ENCODE results near the gene PFKP.
A peak's percentile ranks its signal among the peaks of the same experiment; 100 is the strongest.
"Not testable (repeated sequence)": the region's sequence is repeated elsewhere in the genome, so short reads cannot be mapped to it uniquely, and the experiment has no call there.

PFKP gene

DNA sequence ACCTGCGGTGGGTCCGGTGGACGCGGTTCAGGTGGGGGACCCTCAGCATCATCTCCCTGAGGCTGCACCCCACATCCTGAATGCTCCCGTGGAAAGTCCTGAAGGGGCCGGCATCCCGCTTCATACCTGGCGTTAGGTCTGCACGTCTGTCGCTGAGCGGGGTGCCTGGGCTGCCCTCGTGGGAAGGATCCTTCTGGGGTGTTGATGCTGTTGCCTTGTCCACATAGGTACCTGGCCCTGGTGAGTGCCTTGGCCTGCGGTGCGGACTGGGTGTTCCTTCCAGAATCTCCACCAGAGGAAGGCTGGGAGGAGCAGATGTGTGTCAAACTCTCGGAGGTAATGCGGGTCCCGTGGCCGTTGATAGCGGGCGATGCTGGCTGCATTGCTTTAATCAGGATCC is 37.8 kb downstream of the PFKP start:
- no peaks in the 10 kb centered on the region for H3K27me3 ChIP-seq (ENCODE audit: control insufficient read depth in 1 of 2, insufficient read depth in 2 of 2, low read length in 2 of 2)
- no peak overlapping the region for H3K27ac ChIP-seq (ENCODE audit: low read depth, low read length)
- peaks cover 10 to 74% of the 10 kb centered on the region in 2 donors for H3K36me3 ChIP-seq (ENCODE audit: control insufficient read depth in 1 of 2, insufficient read depth in 2 of 2, low read length in 2 of 2)
- H3K9ac ChIP-seq (ENCODE audit: low read depth in 1 of 2, low read length in 2 of 2), result no peak overlapping the region
- H3K4me3 ChIP-seq (ENCODE audit: low read depth in 1 of 2, low read length in 2 of 2), result no peak overlapping the region
- no peaks in the 10 kb centered on the region for H3K9me3 ChIP-seq (ENCODE audit: control insufficient read depth in 1 of 2, low read length in 2 of 2)
- H3K4me1 ChIP-seq (ENCODE audit: control insufficient read depth in 1 of 2, insufficient read depth in 2 of 2, low read length in 2 of 2), result peaks cover 4 to 9% of the 10 kb centered on the region in 2 donors

DNA sequence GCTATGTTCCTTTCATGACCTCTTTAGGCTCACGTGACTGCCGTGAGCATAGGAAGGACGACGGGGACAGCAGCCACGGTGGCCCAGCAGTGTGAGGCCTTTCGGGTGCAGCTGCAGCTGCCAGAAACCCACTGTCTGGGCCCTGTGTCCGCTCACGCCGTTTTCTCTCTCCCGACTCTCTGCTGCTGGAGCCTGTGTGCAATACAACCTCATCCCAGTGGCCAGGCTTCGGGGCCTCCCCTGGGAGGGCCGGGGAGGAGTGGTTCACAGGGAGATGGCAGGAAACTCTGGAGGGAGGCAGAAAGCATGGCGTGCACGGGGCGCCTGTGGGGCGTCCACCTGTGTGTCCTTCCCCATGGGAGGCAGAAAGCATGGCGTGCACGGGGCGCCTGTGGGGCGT is 38.6 kb downstream of the PFKP start:
- no peak overlapping the region for H3K9ac ChIP-seq (ENCODE audit: low read depth in 1 of 2, low read length in 2 of 2)
- no peak overlapping the region for H3K27ac ChIP-seq (ENCODE audit: low read depth, low read length)

DNA sequence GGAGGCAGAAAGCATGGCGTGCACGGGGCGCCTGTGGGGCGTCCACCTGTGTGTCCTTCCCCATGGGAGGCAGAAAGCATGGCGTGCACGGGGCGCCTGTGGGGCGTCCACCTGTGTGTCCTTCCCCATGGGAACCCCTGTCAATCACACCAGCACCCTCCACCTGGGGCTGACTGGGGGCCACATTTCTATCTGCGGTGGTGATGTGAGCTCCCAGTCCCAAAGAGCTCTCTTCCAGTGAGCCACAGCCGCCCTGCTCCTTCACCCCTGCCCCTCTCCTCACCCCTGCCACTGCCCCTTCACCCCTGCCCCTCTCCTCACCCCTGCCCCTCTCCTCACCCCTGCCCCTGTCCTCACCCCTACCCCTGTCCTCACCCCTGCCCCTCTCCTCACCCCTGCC is 39.0 kb downstream of the PFKP start:
- H3K9ac ChIP-seq (ENCODE audit: low read depth in 1 of 2, low read length in 2 of 2); H3K9me3 ChIP-seq (ENCODE audit: control insufficient read depth in 1 of 2, low read length in 2 of 2); H3K4me3 ChIP-seq (ENCODE audit: low read depth in 1 of 2, low read length in 2 of 2); H3K27me3 ChIP-seq (ENCODE audit: control insufficient read depth in 1 of 2, insufficient read depth in 2 of 2, low read length in 2 of 2); H3K4me1 ChIP-seq (ENCODE audit: control insufficient read depth in 1 of 2, insufficient read depth in 2 of 2, low read length in 2 of 2): not testable (repeated sequence)
- H3K36me3 ChIP-seq (ENCODE audit: control insufficient read depth in 1 of 2, insufficient read depth in 2 of 2, low read length in 2 of 2), result peaks cover 19 to 73% of the 10 kb centered on the region in 2 donors
- peak overlapping the region; percentile 17 for H3K27ac ChIP-seq (ENCODE audit: low read depth, low read length)

More for the DNA sequence above, 38.6 kb downstream of the PFKP start:
- no peak overlapping the region for H3K4me3 ChIP-seq (ENCODE audit: low read depth in 1 of 2, low read length in 2 of 2)
- H3K4me1 ChIP-seq (ENCODE audit: control insufficient read depth in 1 of 2, insufficient read depth in 2 of 2, low read length in 2 of 2), result peaks cover 4 to 9% of the 10 kb centered on the region in 2 donors
- H3K9me3 ChIP-seq (ENCODE audit: control insufficient read depth in 1 of 2, low read length in 2 of 2), result no peaks in the 10 kb centered on the region
- H3K27me3 ChIP-seq (ENCODE audit: control insufficient read depth in 1 of 2, insufficient read depth in 2 of 2, low read length in 2 of 2), result no peaks in the 10 kb centered on the region
- peaks cover 14 to 73% of the 10 kb centered on the region in 2 donors for H3K36me3 ChIP-seq (ENCODE audit: control insufficient read depth in 1 of 2, insufficient read depth in 2 of 2, low read length in 2 of 2)

DNA sequence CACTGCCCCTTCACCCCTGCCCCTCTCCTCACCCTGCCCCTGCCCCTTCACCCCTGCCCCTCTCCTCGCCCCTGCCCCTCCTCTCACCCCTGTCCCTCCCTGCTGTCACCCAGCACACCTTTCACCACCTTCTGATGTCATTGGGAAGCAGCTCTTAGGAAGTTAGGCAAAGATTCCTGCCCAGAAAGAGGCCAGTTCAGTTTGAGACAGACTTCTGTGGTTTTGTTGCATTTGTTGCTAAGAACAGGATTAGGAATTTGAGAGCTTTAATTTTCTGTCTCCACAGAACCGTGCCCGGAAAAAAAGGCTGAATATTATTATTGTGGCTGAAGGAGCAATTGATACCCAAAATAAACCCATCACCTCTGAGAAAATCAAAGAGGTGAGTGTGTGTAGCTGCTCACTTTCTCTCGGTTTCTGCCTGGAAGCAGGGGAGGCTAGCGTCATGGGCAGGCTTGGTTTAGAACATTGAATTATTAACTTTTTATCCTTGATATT is 39.6 kb downstream of the PFKP start:
- Histone ChIP-seq H3K4me3 (ENCODE audit: low read depth in 1 of 2, low read length in 2 of 2) (no peak overlapping the region), H3K27ac (ENCODE audit: low read depth, low read length) (peak overlapping the region; percentile 47), H3K9me3 (ENCODE audit: control insufficient read depth in 1 of 2, low read length in 2 of 2) (no peaks in the 10 kb centered on the region), H3K36me3 (ENCODE audit: control insufficient read depth in 1 of 2, insufficient read depth in 2 of 2, low read length in 2 of 2) (peaks cover 23 to 72% of the 10 kb centered on the region in 2 donors), H3K27me3 (ENCODE audit: control insufficient read depth in 1 of 2, insufficient read depth in 2 of 2, low read length in 2 of 2) (no peaks in the 10 kb centered on the region), H3K9ac (ENCODE audit: low read depth in 1 of 2, low read length in 2 of 2) (no peak overlapping the region), H3K4me1 (ENCODE audit: control insufficient read depth in 1 of 2, insufficient read depth in 2 of 2, low read length in 2 of 2) (peaks cover 4 to 9% of the 10 kb centered on the region in 2 donors)

DNA sequence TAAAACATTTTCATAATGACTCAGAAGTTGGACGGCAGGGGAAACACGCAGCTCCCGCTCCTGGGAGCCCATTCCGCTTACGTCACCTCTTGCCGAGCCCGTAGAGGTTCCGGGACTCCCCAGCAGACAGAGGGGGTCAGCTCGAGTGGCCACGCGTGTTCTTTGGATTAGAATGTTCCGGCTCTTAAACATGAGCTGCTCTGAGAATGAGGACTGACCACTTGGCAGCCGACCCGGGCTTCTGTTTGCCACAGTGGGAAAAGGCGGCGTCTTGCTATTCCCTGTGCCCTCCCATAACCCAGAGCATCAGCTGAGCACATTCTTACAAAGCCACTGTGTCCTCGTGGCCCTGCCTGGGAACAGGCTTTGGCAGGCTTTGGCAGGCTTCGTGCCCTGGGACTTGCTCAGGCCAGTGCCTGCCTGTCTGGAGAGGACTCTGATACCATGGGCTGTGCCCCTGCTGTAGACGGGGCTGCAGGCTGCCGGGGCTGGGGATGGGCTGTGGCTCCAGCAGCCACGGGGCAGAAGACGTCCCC is 40.1 kb downstream of the PFKP start:
- Histone ChIP-seq H3K27ac (ENCODE audit: low read depth, low read length) (peak overlapping the region; percentile 47), H3K27me3 (ENCODE audit: control insufficient read depth in 1 of 2, insufficient read depth in 2 of 2, low read length in 2 of 2) (no peaks in the 10 kb centered on the region), H3K36me3 (ENCODE audit: control insufficient read depth in 1 of 2, insufficient read depth in 2 of 2, low read length in 2 of 2) (peaks cover 27 to 77% of the 10 kb centered on the region in 2 donors), H3K4me3 (ENCODE audit: low read depth in 1 of 2, low read length in 2 of 2) (no peak overlapping the region), H3K9ac (ENCODE audit: low read depth in 1 of 2, low read length in 2 of 2) (no peak overlapping the region), H3K9me3 (ENCODE audit: control insufficient read depth in 1 of 2, low read length in 2 of 2) (no peaks in the 10 kb centered on the region), H3K4me1 (ENCODE audit: control insufficient read depth in 1 of 2, insufficient read depth in 2 of 2, low read length in 2 of 2) (peaks cover 4 to 9% of the 10 kb centered on the region in 2 donors)

DNA sequence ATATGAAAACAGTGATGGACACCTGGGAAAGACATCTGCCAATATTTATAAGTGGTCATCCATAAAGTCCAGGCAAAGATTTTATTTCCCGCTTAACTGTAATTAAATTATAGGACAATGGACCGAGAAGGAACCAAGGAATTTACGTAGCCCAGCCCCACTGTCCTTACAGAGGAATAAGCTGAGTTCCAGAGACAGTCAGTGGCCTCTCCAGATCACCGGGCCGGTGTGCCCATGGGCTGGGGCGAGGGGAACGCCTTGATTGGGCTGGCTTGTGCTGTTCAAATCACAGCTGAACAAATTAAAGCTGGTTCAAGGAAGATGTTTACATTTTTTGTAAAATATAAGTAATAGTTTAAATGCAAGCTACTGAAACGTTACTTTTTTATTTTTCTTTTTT is 40.7 kb downstream of the PFKP start:
- H3K36me3 ChIP-seq (ENCODE audit: control insufficient read depth in 1 of 2, insufficient read depth in 2 of 2, low read length in 2 of 2), result peaks cover 27 to 76% of the 10 kb centered on the region in 2 donors
- H3K4me1 ChIP-seq (ENCODE audit: control insufficient read depth in 1 of 2, insufficient read depth in 2 of 2, low read length in 2 of 2), result peaks cover 0 to 4% of the 10 kb centered on the region in 2 donors
- H3K27ac ChIP-seq (ENCODE audit: low read depth, low read length), result no peak overlapping the region
- no peaks in the 10 kb centered on the region for H3K9me3 ChIP-seq (ENCODE audit: control insufficient read depth in 1 of 2, low read length in 2 of 2)
- H3K27me3 ChIP-seq (ENCODE audit: control insufficient read depth in 1 of 2, insufficient read depth in 2 of 2, low read length in 2 of 2), result no peaks in the 10 kb centered on the region
- H3K9ac ChIP-seq (ENCODE audit: low read depth in 1 of 2, low read length in 2 of 2), result no peak overlapping the region
- no peak overlapping the region for H3K4me3 ChIP-seq (ENCODE audit: low read depth in 1 of 2, low read length in 2 of 2)

DNA sequence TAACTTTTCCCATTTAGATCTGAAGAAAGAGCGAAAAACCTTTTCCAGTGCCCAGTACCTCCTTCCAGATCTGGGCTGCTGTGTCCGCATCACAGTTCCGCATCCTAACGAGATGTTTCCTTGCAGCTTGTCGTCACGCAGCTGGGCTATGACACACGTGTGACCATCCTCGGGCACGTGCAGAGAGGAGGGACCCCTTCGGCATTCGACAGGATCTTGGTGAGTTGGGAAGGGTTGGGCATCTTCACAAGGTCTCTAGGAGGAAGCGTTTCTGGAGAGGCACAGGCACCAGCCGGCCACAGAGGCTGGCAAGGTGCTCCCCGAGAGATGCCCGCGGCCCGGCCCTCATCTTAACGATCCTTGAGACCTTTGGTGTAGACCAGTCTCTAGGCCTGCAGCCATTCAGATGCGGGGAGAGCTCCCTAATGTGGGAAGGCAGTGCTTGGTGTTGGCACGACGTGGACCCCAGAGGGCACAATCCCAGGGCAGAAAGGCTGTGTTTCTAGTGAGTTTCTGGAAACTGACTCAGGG is 41.3 kb downstream of the PFKP start:
- Histone ChIP-seq H3K4me3 (ENCODE audit: low read depth in 1 of 2, low read length in 2 of 2) (no peak overlapping the region), H3K9me3 (ENCODE audit: control insufficient read depth in 1 of 2, low read length in 2 of 2) (no peaks in the 10 kb centered on the region), H3K27ac (ENCODE audit: low read depth, low read length) (no peak overlapping the region), H3K4me1 (ENCODE audit: control insufficient read depth in 1 of 2, insufficient read depth in 2 of 2, low read length in 2 of 2) (no peaks in the 10 kb centered on the region), H3K36me3 (ENCODE audit: control insufficient read depth in 1 of 2, insufficient read depth in 2 of 2, low read length in 2 of 2) (peaks cover 31 to 79% of the 10 kb centered on the region in 2 donors), H3K27me3 (ENCODE audit: control insufficient read depth in 1 of 2, insufficient read depth in 2 of 2, low read length in 2 of 2) (no peaks in the 10 kb centered on the region), H3K9ac (ENCODE audit: low read depth in 1 of 2, low read length in 2 of 2) (no peak overlapping the region)

DNA sequence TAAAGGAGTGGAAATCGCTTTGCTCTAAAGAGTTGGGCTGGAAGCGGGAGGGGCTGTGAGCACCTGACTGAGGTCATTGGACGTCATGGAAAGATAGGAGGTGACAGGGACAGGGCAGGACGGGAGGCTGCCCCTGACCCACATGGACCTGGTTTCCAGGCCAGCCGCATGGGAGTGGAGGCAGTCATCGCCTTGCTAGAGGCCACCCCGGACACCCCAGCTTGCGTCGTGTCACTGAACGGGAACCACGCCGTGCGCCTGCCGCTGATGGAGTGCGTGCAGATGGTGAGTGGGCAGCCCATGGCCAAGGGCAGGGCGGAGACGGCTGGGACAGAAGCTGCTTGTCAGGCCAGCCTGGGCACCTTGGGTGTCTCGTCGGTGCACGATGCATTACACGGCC is 41.8 kb downstream of the PFKP start:
- Histone ChIP-seq H3K4me3 (ENCODE audit: low read depth in 1 of 2, low read length in 2 of 2) (no peak overlapping the region), H3K27ac (ENCODE audit: low read depth, low read length) (no peak overlapping the region), H3K9ac (ENCODE audit: low read depth in 1 of 2, low read length in 2 of 2) (no peak overlapping the region), H3K27me3 (ENCODE audit: control insufficient read depth in 1 of 2, insufficient read depth in 2 of 2, low read length in 2 of 2) (no peaks in the 10 kb centered on the region), H3K36me3 (ENCODE audit: control insufficient read depth in 1 of 2, insufficient read depth in 2 of 2, low read length in 2 of 2) (peaks cover 31 to 77% of the 10 kb centered on the region in 2 donors), H3K9me3 (ENCODE audit: control insufficient read depth in 1 of 2, low read length in 2 of 2) (no peaks in the 10 kb centered on the region), H3K4me1 (ENCODE audit: control insufficient read depth in 1 of 2, insufficient read depth in 2 of 2, low read length in 2 of 2) (no peaks in the 10 kb centered on the region)

DNA sequence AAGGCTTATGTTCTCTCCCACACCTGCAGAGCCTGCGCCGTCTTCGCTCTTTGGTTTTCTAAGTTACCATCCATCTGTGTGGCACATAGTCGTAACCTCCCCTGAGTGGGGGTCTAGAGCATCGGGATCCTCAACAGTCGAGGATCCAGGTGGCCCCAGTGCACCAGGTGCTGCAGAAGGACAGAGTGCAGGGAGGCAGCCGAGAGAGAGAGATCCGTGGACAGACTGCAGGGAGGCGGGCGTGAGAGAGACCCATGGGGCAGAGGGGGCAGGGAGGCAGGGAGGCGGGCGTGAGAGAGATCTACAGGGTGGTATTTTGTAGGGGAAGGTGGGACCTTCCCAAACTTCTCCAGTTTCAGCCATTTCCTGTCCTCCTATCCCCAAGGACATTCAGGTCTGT is 42.3 kb downstream of the PFKP start:
- Histone ChIP-seq H3K9ac (ENCODE audit: low read depth in 1 of 2, low read length in 2 of 2) (no peak overlapping the region), H3K9me3 (ENCODE audit: control insufficient read depth in 1 of 2, low read length in 2 of 2) (no peaks in the 10 kb centered on the region), H3K27me3 (ENCODE audit: control insufficient read depth in 1 of 2, insufficient read depth in 2 of 2, low read length in 2 of 2) (no peaks in the 10 kb centered on the region), H3K4me3 (ENCODE audit: low read depth in 1 of 2, low read length in 2 of 2) (no peak overlapping the region), H3K36me3 (ENCODE audit: control insufficient read depth in 1 of 2, insufficient read depth in 2 of 2, low read length in 2 of 2) (peaks cover 30 to 77% of the 10 kb centered on the region in 2 donors), H3K27ac (ENCODE audit: low read depth, low read length) (no peak overlapping the region), H3K4me1 (ENCODE audit: control insufficient read depth in 1 of 2, insufficient read depth in 2 of 2, low read length in 2 of 2) (no peaks in the 10 kb centered on the region)

DNA sequence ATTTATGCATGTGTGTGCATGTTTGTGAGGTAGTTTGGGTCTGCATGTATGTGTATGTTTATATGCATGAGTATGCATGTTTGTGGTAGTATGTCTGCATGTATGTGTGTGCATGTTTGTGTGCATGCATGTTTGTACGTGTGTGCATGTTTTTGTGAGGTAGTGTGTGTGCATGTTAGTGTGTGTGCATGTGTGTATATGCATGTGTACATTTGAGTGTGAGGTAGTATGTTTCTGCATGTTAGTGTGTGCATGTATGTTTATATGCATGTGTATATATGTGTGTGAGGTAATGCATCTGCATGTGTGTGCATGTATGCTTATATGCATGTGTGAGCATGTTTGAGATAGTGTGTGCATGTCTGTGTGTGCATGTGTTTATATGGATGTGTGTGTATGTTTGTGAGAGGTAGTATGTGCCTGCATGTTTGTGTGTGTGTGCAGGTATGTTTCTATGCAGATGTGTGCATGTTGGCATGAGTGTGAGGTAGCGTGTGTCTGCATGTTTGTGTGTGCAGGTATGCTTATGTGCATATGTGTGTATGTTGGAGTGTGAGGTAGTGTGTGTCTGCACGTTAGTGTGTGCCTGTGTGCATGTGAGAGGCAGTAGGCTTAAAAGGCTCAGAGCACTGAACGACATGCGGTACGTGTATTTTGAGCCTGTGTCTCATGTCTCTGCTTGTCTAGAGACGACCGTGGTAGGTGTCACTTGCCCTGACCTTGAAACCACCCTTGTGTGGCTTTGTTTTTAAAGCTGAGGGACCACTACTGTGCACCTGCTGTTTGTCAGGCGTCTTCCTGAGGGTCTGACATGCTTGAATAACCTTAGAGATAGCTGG is 43.7 kb downstream of the PFKP start:
- H3K27ac ChIP-seq (ENCODE audit: low read depth, low read length), result no peak overlapping the region
- no peaks in the 10 kb centered on the region for H3K9me3 ChIP-seq (ENCODE audit: control insufficient read depth in 1 of 2, low read length in 2 of 2)
- H3K4me1 ChIP-seq (ENCODE audit: control insufficient read depth in 1 of 2, insufficient read depth in 2 of 2, low read length in 2 of 2), result no peaks in the 10 kb centered on the region
- H3K4me3 ChIP-seq (ENCODE audit: low read depth in 1 of 2, low read length in 2 of 2), result no peak overlapping the region
- no peaks in the 10 kb centered on the region for H3K27me3 ChIP-seq (ENCODE audit: control insufficient read depth in 1 of 2, insufficient read depth in 2 of 2, low read length in 2 of 2)
- peaks cover 30 to 77% of the 10 kb centered on the region in 2 donors for H3K36me3 ChIP-seq (ENCODE audit: control insufficient read depth in 1 of 2, insufficient read depth in 2 of 2, low read length in 2 of 2)
- no peak overlapping the region for H3K9ac ChIP-seq (ENCODE audit: low read depth in 1 of 2, low read length in 2 of 2)

All from duodenal mucosa (tissue), 2 donors.